Activated CD8-positive, alpha-beta memory T cell treated with anti-CD3 and anti-CD28 coated beads for 48 hours (primary cell): ENCODE measurements around the gene FYN.
A peak's percentile ranks its signal among the peaks of the same experiment; 100 is the strongest.
"Not testable (repeated sequence)": the region's sequence is repeated elsewhere in the genome, so short reads cannot be mapped to it uniquely, and the experiment has no call there.

ENCODE experiments used
- DNase-seq, 3 experiments: peaks; one replicate each; pipeline ENCODE4 v3.0.0-alpha.2; 2020; ENCODE audit warnings: low read depth in 2 of 3, low spot score in 2 of 3

The FYN gene

GRCh38 chr6:111873178-111874024, at the start of gene FYN:
FYN (minus strand) TSS chr6:111873452; CDS start chr6:111720051, 153,401 bp downstream.
- DNase-seq = peak; percentile 96 to 98 (median 97)

- no peak for DNase-seq
Measured at GRCh38 chr6:111922454-111923297, 49.4 kb upstream of the FYN start.

GRCh38 chr6:111921103-111921502, 47.9 kb upstream of the FYN start:
- DNase-seq = no peak

GRCh38 chr6:111920578-111920977, 47.3 kb upstream of the FYN start:
- DNase-seq = no peak

GRCh38 chr6:111918825-111919224, 45.6 kb upstream of the FYN start:
- no peak for DNase-seq

- DNase-seq = no peak
Measured at GRCh38 chr6:111916747-111917146, 43.5 kb upstream of the FYN start.

GRCh38 chr6:111914617-111915016, 41.4 kb upstream of the FYN start:
- no peak for DNase-seq

- DNase-seq = no peak
Measured at GRCh38 chr6:111912904-111913303, 39.7 kb upstream of the FYN start.

GRCh38 chr6:111911428-111911827, 38.2 kb upstream of the FYN start:
- no peak for DNase-seq

- no peak for DNase-seq
Measured at GRCh38 chr6:111909238-111909637, 36.0 kb upstream of the FYN start.

- not testable (repeated sequence) for DNase-seq
Measured at GRCh38 chr6:111908365-111908764, 35.1 kb upstream of the FYN start.

- DNase-seq = no peak
Measured at GRCh38 chr6:111900735-111901134, 27.5 kb upstream of the FYN start.

GRCh38 chr6:111899531-111899930, 26.3 kb upstream of the FYN start:
- no peak for DNase-seq

GRCh38 chr6:111898452-111898851, 25.2 kb upstream of the FYN start:
- DNase-seq = no peak

- no peak for DNase-seq
Measured at GRCh38 chr6:111894951-111895350, 21.7 kb upstream of the FYN start.

- DNase-seq = no peak
Measured at GRCh38 chr6:111894272-111894671, 21.0 kb upstream of the FYN start.

- no peak for DNase-seq
Measured at GRCh38 chr6:111892431-111892830, 19.2 kb upstream of the FYN start.

- DNase-seq = no peak
Measured at GRCh38 chr6:111890988-111891387, 17.7 kb upstream of the FYN start.

GRCh38 chr6:111888928-111889695, 15.9 kb upstream of the FYN start:
- DNase-seq = no peak

- not testable (repeated sequence) for DNase-seq
Measured at GRCh38 chr6:111886793-111887192, 13.5 kb upstream of the FYN start.

GRCh38 chr6:111885373-111886027, 12.2 kb upstream of the FYN start:
- DNase-seq = no peak
